Naive B cell (primary cell): ENCODE data around the gene ANKRD33B. TPM values are rescaled to one million over a fixed set of nuclear protein-coding genes. Genes with fewer than 3 reads are reported as not detected.
"Not testable (repeated sequence)": the region's sequence is repeated elsewhere in the genome, so short reads cannot be mapped to it uniquely, and the experiment has no call there.

ENCODE experiments used
- ATAC-seq, 2 donors: fragments of 150-1000 bp; cut with Tn5 transposase; 2 replicates each; pipeline ENCODE4 v1.10.0; 2021; ENCODE audit warnings: low read depth in 2 of 2, mild to moderate bottlenecking in 2 of 2, moderate library complexity in 2 of 2
- DNase-seq: peaks from one replicate; pipeline ENCODE4 v3.0.0; 2022
- H3K27ac Mint-ChIP-seq, 6 donors: one replicate each; pipeline ENCODE4 v1.8.0; 2020 to 2022; ENCODE audit warnings: mild to moderate bottlenecking in 6 of 6, mixed read lengths in 6 of 6, moderate library complexity in 5 of 6, inconsistent platforms in 2 of 6
- H3K27me3 Mint-ChIP-seq, 3 donors: one replicate each; pipeline ENCODE4 v1.8.0; 2021 to 2022; ENCODE audit warnings: mixed read lengths in 3 of 3, mild to moderate bottlenecking in 1 of 3
- H3K36me3 Mint-ChIP-seq, 2 donors: one replicate each; pipeline ENCODE4 v1.8.0; 2020 to 2022; ENCODE audit warnings: mixed read lengths in 2 of 2, inconsistent platforms in 1 of 2, mild to moderate bottlenecking in 1 of 2
- H3K4me1 Mint-ChIP-seq, 3 donors: one replicate each; pipeline ENCODE4 v1.8.0; 2020 to 2022; ENCODE audit warnings: mixed read lengths in 3 of 3, inconsistent platforms in 1 of 3, mild to moderate bottlenecking in 1 of 3, moderate library complexity in 1 of 3
- H3K4me3 Mint-ChIP-seq, 8 donors: one replicate each; pipeline ENCODE4 v1.8.0; 2020 to 2022; ENCODE audit warnings: mild to moderate bottlenecking in 8 of 8, mixed read lengths in 8 of 8, moderate library complexity in 8 of 8, inconsistent platforms in 2 of 8
- H3K9me3 Mint-ChIP-seq, 7 donors: one replicate each; pipeline ENCODE4 v1.8.0; 2020 to 2022; ENCODE audit warnings: mixed read lengths in 7 of 7, mild to moderate bottlenecking in 5 of 7, inconsistent platforms in 2 of 7, moderate library complexity in 1 of 7
- polyA plus RNA-seq, 6 donors: library from polyadenylated mRNA; unstranded; fragments of 300-500 nt; fragmentation: Illumina TruSeq; gene quantifications; one replicate each; pipeline ENCODE4 v1.2.3, GENCODE V29; 2021; ENCODE audit warnings: low read depth in 6 of 6

Gene ANKRD33B
- polyA plus RNA-seq, 6 donors from 2014 or later = 1.3 to 2.7 (median 1.9) TPM

- DNase-seq (no peak), ATAC-seq (no peak)
- peak overlapping the region in 2 of 6 donors; percentile 20 to 80 for H3K27ac Mint-ChIP-seq
- H3K36me3 Mint-ChIP-seq = peaks cover 5 to 13% of the 10 kb centered on the region in 2 donors
- H3K4me1 Mint-ChIP-seq = peaks cover 34 to 69% (median 44%) of the 10 kb centered on the region in 3 donors
- H3K4me3 Mint-ChIP-seq = peak overlapping the region in 1 of 8 donors; percentile 3
- H3K9me3 Mint-ChIP-seq = peaks cover 0 to 15% (median 5%) of the 10 kb centered on the region in 7 donors
- H3K27me3 Mint-ChIP-seq = no peaks in the 10 kb centered on the region
Observed at GRCh38 chr5:10637944-10638343, 74.1 kb downstream of the ANKRD33B start.

GRCh38 chr5:10638723-10639122, 74.9 kb downstream of the ANKRD33B start:
- H3K27me3 Mint-ChIP-seq, H3K27ac Mint-ChIP-seq, ATAC-seq, DNase-seq: not testable (repeated sequence)
- peaks cover 0 to 15% (median 5%) of the 10 kb centered on the region in 7 donors for H3K9me3 Mint-ChIP-seq
- peaks cover 28 to 67% (median 47%) of the 10 kb centered on the region in 3 donors for H3K4me1 Mint-ChIP-seq
- peak overlapping the region in 2 of 8 donors; percentile 37 to 68 for H3K4me3 Mint-ChIP-seq
- peaks cover 5 to 13% of the 10 kb centered on the region in 2 donors for H3K36me3 Mint-ChIP-seq

DNA sequence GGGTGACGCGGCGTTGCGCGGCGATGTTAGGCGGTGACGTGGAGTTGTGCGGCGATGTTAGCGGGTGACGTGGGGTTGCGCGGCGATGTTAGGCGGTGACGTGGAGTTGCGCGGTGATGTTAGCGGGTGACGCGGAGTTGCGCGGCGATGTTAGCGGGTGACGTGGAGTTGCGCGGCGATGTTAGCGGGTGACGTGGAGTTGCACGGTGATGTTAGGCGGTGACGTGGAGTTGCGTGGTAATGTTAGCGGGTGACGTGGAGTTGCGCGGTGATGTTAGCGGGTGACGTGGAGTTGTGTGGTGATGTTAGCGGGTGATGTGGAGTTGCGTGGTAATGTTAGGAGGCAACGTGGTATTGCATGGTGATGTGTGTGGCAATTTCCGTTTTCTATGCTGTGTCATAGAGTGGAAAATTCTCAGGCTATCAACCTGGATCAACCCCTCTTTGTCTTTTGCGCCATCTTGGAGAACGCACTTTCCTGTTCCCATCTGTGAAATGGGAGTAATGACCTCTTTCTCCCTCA, 76.0 kb downstream of the ANKRD33B start:
- DNase-seq (no peak), ATAC-seq (no peak)
- Mint-ChIP-seq H3K27me3 (no peaks in the 10 kb centered on the region), H3K27ac (peak overlapping the region in 3 of 6 donors; percentile 84 to 96 (median 90)), H3K4me1 (peaks cover 24 to 67% (median 47%) of the 10 kb centered on the region in 3 donors), H3K9me3 (peaks cover 0 to 15% (median 5%) of the 10 kb centered on the region in 7 donors), H3K4me3 (peak overlapping the region in 2 of 8 donors; percentile 64 to 70), H3K36me3 (peaks cover 5 to 13% of the 10 kb centered on the region in 2 donors)

- peaks cover 22 to 56% (median 40%) of the 10 kb centered on the region in 3 donors for H3K4me1 Mint-ChIP-seq
- peak overlapping the region in 5 of 6 donors; percentile 25 to 92 (median 54) for H3K27ac Mint-ChIP-seq
- H3K36me3 Mint-ChIP-seq = peaks cover 5 to 13% of the 10 kb centered on the region in 2 donors
Observed at GRCh38 chr5:10642367-10642766, 78.5 kb downstream of the ANKRD33B start.

DNA sequence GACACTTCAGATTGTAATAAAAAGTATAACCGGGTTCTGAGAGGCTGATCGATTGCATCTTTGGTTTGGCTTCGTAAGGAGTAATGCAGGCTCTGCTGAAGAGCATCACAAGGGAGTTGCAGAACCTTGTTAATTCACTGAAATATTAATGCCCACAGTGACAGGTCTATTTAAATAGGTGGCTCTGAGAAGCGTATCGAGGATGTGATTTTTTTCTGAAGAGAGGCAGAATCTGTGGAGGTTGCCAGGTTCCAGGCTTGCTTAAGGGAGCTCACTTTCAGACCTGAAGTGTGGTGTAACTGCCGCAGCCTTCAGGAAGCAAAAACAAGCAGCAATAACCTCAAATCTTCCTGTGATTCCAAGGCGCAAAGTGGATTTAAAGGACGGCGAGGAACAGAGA, 80.3 kb downstream of the ANKRD33B start:
- Mint-ChIP-seq H3K36me3 (peaks cover 5 to 7% of the 10 kb centered on the region in 2 donors), H3K4me1 (peaks cover 22 to 50% (median 40%) of the 10 kb centered on the region in 3 donors), H3K4me3 (peak overlapping the region in 3 of 8 donors; percentile 1 to 72 (median 38)), H3K27me3 (no peaks in the 10 kb centered on the region), H3K27ac (peak overlapping the region in 3 of 6 donors; percentile 44 to 79 (median 73)), H3K9me3 (peaks cover 0 to 8% (median 4%) of the 10 kb centered on the region in 7 donors)
- DNase-seq (no peak), ATAC-seq (no peak)

More at GRCh38 chr5:10642367-10642766, 78.5 kb downstream of the ANKRD33B start:
- ATAC-seq (no peak), DNase-seq (no peak)
- no peaks in the 10 kb centered on the region for H3K27me3 Mint-ChIP-seq
- peak overlapping the region in 1 of 8 donors; percentile 9 for H3K4me3 Mint-ChIP-seq
- peaks cover 0 to 15% (median 5%) of the 10 kb centered on the region in 7 donors for H3K9me3 Mint-ChIP-seq

DNA sequence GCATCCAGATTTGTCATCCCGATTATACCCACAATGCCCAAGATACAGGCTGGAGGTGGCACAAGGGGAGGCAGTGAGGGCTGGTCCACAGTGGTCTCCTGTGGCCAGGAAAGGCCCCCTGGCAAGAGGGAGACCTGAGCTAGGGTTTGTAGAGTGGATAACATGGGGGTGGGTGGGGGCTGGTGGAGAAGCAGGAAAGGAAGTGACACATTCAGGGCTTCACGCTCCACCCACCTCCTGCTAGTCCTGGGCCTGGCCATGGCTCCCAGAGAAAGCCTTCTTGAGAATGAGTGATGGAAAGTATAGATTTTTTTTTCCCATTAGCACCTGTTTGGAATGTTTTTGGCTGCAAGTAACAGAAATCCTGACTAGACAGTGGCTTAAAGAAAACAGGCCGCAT, 81.3 kb downstream of the ANKRD33B start:
- Mint-ChIP-seq H3K36me3 (peaks cover 3 to 5% of the 10 kb centered on the region in 2 donors), H3K9me3 (peaks cover 0 to 4% (median 1%) of the 10 kb centered on the region in 7 donors), H3K27ac (peak overlapping the region in 1 of 6 donors; percentile 36), H3K4me3 (no peak overlapping the region), H3K4me1 (peaks cover 22 to 50% (median 40%) of the 10 kb centered on the region in 3 donors), H3K27me3 (no peaks in the 10 kb centered on the region)
- peak in 1 of 2 donors; percentile 33 for ATAC-seq
- no peak for DNase-seq

- Mint-ChIP-seq H3K36me3 (peaks cover 0 to 5% of the 10 kb centered on the region in 2 donors), H3K4me1 (peaks cover 22 to 49% (median 40%) of the 10 kb centered on the region in 3 donors), H3K4me3 (peak overlapping the region in 1 of 8 donors; percentile 12), H3K27me3 (no peaks in the 10 kb centered on the region), H3K27ac (peak overlapping the region in 2 of 6 donors; percentile 54 to 80), H3K9me3 (peaks cover 0 to under 1% (median 0%) of the 10 kb centered on the region in 7 donors)
- ATAC-seq = no peak
- no peak for DNase-seq
Observed at GRCh38 chr5:10645671-10646070, 81.8 kb downstream of the ANKRD33B start.

GRCh38 chr5:10647640-10648039, 83.8 kb downstream of the ANKRD33B start:
- no peak for ATAC-seq
- Mint-ChIP-seq H3K27me3 (no peaks in the 10 kb centered on the region), H3K9me3 (no peaks in the 10 kb centered on the region), H3K4me1 (peaks cover 16 to 33% (median 33%) of the 10 kb centered on the region in 3 donors), H3K27ac (peak overlapping the region in 1 of 6 donors; percentile 57), H3K36me3 (no peaks in the 10 kb centered on the region), H3K4me3 (peak overlapping the region in 1 of 8 donors; percentile 7)
- DNase-seq = no peak

GRCh38 chr5:10648806-10649665, 85.2 kb downstream of the ANKRD33B start:
- peak overlapping the region in 1 of 6 donors; percentile 90 for H3K27ac Mint-ChIP-seq
- H3K36me3 Mint-ChIP-seq = peaks cover 0 to under 1% of the 10 kb centered on the region in 2 donors
- ATAC-seq (no peak), DNase-seq (no peak)
- H3K4me1 Mint-ChIP-seq = peaks cover 20 to 21% (median 20%) of the 10 kb centered on the region in 3 donors
- no peaks in the 10 kb centered on the region for H3K9me3 Mint-ChIP-seq
- H3K27me3 Mint-ChIP-seq = no peaks in the 10 kb centered on the region
- H3K4me3 Mint-ChIP-seq = no peak overlapping the region

DNA sequence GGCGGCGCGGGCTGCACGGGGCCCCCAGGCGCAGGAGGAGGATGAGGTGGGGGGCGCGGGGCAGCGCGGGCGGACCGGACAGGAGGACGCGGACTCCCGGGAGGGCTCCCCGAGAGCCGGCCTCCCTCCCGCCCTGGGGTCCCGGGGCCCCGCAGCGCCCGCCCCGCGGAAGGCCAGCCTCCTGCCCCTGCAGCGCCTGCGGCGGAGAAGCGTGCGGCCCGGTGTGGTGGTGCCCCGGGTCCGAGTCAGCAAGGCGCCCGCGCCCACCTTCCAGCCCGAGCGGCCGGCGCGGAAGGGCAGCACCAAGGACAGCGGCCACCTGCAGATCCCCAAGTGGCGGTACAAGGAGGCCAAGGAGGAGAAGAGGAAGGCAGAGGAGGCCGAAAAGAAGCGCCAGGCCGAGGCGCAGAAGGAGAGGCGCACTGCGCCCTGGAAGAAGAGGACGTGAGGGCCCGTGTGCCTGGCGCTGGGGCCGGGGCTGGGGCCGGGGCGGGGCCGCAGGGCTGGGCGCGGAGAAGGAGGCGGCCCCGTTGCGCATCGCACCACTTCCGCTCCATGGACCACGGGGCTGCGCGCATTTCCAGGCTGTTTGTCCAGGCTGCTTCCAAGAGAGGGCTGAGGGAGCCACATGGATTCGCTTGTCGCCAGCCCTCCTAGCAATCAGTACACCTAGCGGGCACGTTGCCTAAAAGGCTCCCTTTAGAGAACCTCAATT, 86.0 kb downstream of the ANKRD33B start:
- Mint-ChIP-seq H3K4me3 (no peak overlapping the region), H3K27ac (peak overlapping the region in 1 of 6 donors; percentile 15), H3K36me3 (peaks cover 5 to 8% of the 10 kb centered on the region in 2 donors), H3K4me1 (peaks cover 12 to 14% (median 13%) of the 10 kb centered on the region in 3 donors), H3K9me3 (no peaks in the 10 kb centered on the region), H3K27me3 (no peaks in the 10 kb centered on the region)
- DNase-seq (no peak), ATAC-seq (no peak)

DNA sequence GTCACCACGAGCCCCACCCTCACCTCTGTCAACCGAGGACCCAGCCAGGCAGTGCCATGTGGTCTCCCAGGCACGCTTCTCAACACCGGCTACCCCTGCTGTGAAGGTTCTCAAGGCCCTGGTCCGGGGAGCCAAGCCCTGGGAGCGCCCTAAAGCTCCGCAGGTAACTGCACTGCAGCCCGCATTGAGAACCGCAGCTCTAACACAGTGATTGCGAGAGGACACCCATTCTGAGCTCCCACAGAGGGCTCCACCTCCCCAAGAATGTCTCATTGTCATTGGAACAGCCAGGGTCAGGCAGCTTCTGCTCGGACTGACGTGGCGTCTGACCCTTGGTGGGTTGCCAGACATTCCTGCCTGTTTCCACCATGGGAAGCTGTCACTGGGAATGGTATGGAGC, 88.3 kb downstream of the ANKRD33B start:
- Mint-ChIP-seq H3K4me1 (peaks cover 0 to 4% (median 0%) of the 10 kb centered on the region in 3 donors), H3K36me3 (peaks cover 5 to 10% of the 10 kb centered on the region in 2 donors), H3K4me3 (no peak overlapping the region), H3K27me3 (no peaks in the 10 kb centered on the region), H3K9me3 (no peaks in the 10 kb centered on the region), H3K27ac (no peak overlapping the region)
- no peak for DNase-seq
- ATAC-seq = no peak

GRCh38 chr5:10652606-10653005, 88.7 kb downstream of the ANKRD33B start:
- no peak for ATAC-seq
- no peaks in the 10 kb centered on the region for H3K9me3 Mint-ChIP-seq
- H3K27ac Mint-ChIP-seq = no peak overlapping the region

DNA sequence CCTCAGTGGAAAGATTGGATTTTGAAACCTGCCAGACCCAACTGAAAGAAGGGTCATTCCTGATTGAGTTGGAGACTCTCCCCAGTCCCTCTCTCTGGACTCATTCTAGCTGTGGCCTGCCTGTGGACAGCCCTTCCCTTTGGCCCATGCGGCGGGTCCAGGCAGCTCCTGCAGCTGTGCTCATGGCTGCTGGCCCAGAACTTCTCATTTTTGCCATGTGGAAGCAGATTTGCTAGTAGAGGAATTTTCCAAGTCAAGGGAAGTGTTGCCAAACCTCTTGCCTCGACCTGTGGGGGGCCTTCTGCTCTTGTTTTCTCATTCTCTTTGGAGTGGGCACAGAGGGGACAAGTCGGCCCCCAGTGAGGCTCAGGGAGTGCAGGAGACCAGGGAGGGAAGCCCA, 89.2 kb downstream of the ANKRD33B start:
- no peaks in the 10 kb centered on the region for H3K9me3 Mint-ChIP-seq
- ATAC-seq (no peak), DNase-seq (no peak)
- no peak overlapping the region for H3K4me3 Mint-ChIP-seq
- no peaks in the 10 kb centered on the region for H3K27me3 Mint-ChIP-seq
- peaks cover 0 to 4% (median 0%) of the 10 kb centered on the region in 3 donors for H3K4me1 Mint-ChIP-seq
- H3K27ac Mint-ChIP-seq = no peak overlapping the region
- H3K36me3 Mint-ChIP-seq = peaks cover 5 to 10% of the 10 kb centered on the region in 2 donors

More at GRCh38 chr5:10652606-10653005, 88.7 kb downstream of the ANKRD33B start:
- peaks cover 0 to 4% (median 0%) of the 10 kb centered on the region in 3 donors for H3K4me1 Mint-ChIP-seq
- peaks cover 5 to 10% of the 10 kb centered on the region in 2 donors for H3K36me3 Mint-ChIP-seq
- DNase-seq = no peak
- H3K27me3 Mint-ChIP-seq = no peaks in the 10 kb centered on the region
- H3K4me3 Mint-ChIP-seq = no peak overlapping the region
